GM13977 (cell line): ENCODE measurements around the gene TP53I11.

ENCODE experiments used
- DNase-seq: peaks from one replicate; pipeline ENCODE4 v3.0.0; 2012; ENCODE audit warnings: low spot score
- CTCF ChIP-seq: IDR thresholded peaks from 2 replicates; pipeline ENCODE4 v1.5.1; 2012; ENCODE audit warnings: mild to moderate bottlenecking, control low read depth; ENCODE audit not compliant: insufficient read depth; ENCODE audit errors: extremely low read depth, missing control alignments
- in situ Hi-C: fragments of 300-500 bp; cut with MboI; formaldehyde crosslinking; loops from one replicate; pipeline ENCODE4 v1.12.0; 2022; ENCODE audit warnings: low sequenced_read_pairs, low pct_unique_long_range_greater_than_20kb, mixed read lengths, inconsistent platforms; ENCODE audit not compliant: unreplicated experiment

Gene TP53I11

GRCh38 chr11:44992774-44993173 lies 42.1 kb upstream of the TP53I11 start:
- in situ Hi-C loops = no loop called here
- no peak for DNase-seq
- no peak for TF ChIP-seq CTCF

- in situ Hi-C loops = no loop called here
- no peak for TF ChIP-seq CTCF
- DNase-seq = no peak
Observed at GRCh38 chr11:44992181-44992582, 41.5 kb upstream of the TP53I11 start.

GRCh38 chr11:44990665-44991064 lies 40.0 kb upstream of the TP53I11 start:
- TF ChIP-seq CTCF = no peak

GRCh38 chr11:44989831-44990566 lies 39.3 kb upstream of the TP53I11 start:
- in situ Hi-C loops = no loop called here
- no peak for DNase-seq
- no peak for TF ChIP-seq CTCF

More at GRCh38 chr11:44990665-44991064, 40.0 kb upstream of the TP53I11 start:
- in situ Hi-C loops = no loop called here
- no peak for DNase-seq

- TF ChIP-seq CTCF = no peak
- no peak for DNase-seq
Observed at GRCh38 chr11:44988981-44989635, 38.4 kb upstream of the TP53I11 start.

GRCh38 chr11:44988111-44988510 lies 37.4 kb upstream of the TP53I11 start:
- in situ Hi-C loops = no loop called here
- no peak for TF ChIP-seq CTCF
- DNase-seq = no peak

More at GRCh38 chr11:44988981-44989635, 38.4 kb upstream of the TP53I11 start:
- in situ Hi-C loops = no loop called here
